Measurements from ENCODE around the gene PTPN7.

DNA sequence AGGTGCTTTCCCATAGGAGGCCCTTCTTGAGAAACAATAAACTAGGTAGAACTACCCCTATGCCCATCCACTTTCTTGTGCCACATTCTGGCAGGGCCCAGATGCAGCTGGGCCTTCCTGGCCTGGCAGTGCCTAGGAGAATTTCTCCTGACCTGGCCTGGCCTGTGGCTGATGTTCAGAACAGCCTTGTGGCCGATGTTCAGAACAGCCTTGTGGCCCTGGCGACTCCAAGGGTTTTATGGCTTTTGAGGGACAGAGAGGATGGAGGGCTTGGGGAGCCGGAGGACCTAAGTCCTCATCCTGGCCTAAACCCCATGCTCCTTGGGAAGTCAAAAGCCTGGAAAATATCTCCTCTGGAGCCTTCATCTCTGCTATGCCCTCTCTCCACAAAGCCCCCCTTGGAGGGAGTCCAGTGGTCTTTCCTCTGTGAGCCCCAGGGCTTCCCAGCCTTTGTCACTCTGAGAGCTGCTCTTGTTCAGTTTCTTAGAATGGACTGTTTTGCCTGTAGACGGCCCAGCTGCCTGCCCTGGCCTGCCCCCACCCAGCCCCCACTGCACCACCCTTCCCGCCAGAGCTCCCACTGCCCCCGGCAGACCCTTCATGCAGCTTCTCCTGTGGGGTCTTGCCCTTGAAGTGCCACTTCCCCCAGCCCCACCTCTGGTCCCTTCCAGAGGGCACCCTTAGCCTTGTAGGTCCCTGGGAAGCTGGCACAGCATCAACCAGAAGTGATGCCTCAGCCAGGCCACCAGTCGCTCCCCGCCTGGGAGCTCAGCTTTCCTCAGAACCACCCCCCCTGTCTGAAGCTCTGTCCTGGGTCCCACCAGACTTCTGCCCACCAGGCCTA lies 30.7 kb downstream of the PTPN7 start:
- TF ChIP-seq YY1 (IDR thresholded peaks at IDR 0.05; ENCODE audit: insufficient read depth, insufficient read length) (no peak), SUZ12 (IDR thresholded peaks at IDR 0.05; ENCODE audit: extremely low read depth, insufficient read depth, insufficient read length) (no peak), ZNF274 (IDR thresholded peaks at IDR 0.05; ENCODE audit: low read depth, low read length) (no peak)

All from NT2/D1 (cell line).